GM18519 (cell line): ENCODE measurements around the gene OR4D10.

Experiments
- ATAC-seq: cut with Tn5 transposase; IDR thresholded peaks from one replicate; pipeline ENCODE4 v1.9.1; 2021; ENCODE audit warnings: mild to moderate bottlenecking, moderate library complexity; ENCODE audit not compliant: unreplicated experiment, low FRiP score

OR4D10 gene

DNA sequence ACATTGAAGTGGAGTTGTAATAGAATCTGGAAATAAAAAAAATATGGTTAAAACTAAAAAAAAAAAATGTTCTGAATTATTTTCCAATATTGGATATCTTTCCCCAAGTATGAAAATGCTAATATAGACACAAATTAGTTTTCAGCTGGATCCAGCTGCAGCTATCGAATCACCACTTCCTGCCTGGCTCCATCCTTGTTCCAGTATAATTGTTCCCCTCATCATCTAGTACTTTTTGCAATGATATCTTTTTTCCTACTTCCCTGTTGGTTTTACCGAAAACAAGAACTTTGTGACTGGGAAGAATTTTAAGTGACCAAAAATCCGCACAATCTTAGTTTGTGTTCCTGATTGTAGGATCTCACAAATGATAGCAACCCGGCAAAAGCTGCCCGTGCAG lies 47.6 kb downstream of the OR4D10 start:
- ATAC-seq, result no peak

GRCh38 chr11:59523541-59523940 lies 50.4 kb downstream of the OR4D10 start:
- no peak for ATAC-seq

GRCh38 chr11:59528711-59529110 lies 55.6 kb downstream of the OR4D10 start:
- no peak for ATAC-seq
